ENCODE measurements around the gene MAP4K4.

DNA sequence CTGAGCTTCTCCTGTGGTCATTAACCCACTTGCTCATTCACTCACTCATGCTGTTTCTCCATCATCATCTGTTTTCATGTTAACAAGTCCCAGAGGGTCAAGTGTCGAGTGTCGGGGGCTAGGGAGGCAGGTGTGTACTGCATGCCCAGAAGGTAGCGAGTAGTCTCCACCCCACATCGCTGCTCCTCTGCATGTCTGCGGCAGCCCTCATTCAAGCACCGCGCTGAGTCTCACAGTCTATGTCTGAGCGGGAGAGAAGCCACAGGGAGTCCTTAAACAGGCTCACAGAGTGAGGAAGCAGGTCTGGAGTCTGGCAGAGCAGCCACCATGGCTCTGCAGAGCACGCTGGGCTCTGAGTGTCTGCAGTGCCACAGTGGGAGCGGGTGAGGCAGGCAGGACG is 172.9 kb downstream of the MAP4K4 start:
- TF ChIP-seq CTCF (conservative IDR thresholded peaks at IDR 0.05; ENCODE audit: low read depth, low read length): no peak
- TF ChIP-seq EZH2 (IDR thresholded peaks at IDR 0.05; ENCODE audit: low read length, unreplicated experiment): no peak
- TF ChIP-seq EZH2phosphoT487 (IDR thresholded peaks at IDR 0.05; ENCODE audit: borderline replicate concordance, low read length): no peak

All from PC-3 (cell line).